HG03064 (cell line): ENCODE measurements around the gene UVSSA.
"Not testable (repeated sequence)": the region's sequence is repeated elsewhere in the genome, so short reads cannot be mapped to it uniquely, and the experiment has no call there.

Experiments
- ATAC-seq: cut with Tn5 transposase; IDR thresholded peaks from one replicate; pipeline ENCODE4 v1.9.1; 2021; ENCODE audit warnings: low read depth; ENCODE audit not compliant: unreplicated experiment

The UVSSA gene

DNA sequence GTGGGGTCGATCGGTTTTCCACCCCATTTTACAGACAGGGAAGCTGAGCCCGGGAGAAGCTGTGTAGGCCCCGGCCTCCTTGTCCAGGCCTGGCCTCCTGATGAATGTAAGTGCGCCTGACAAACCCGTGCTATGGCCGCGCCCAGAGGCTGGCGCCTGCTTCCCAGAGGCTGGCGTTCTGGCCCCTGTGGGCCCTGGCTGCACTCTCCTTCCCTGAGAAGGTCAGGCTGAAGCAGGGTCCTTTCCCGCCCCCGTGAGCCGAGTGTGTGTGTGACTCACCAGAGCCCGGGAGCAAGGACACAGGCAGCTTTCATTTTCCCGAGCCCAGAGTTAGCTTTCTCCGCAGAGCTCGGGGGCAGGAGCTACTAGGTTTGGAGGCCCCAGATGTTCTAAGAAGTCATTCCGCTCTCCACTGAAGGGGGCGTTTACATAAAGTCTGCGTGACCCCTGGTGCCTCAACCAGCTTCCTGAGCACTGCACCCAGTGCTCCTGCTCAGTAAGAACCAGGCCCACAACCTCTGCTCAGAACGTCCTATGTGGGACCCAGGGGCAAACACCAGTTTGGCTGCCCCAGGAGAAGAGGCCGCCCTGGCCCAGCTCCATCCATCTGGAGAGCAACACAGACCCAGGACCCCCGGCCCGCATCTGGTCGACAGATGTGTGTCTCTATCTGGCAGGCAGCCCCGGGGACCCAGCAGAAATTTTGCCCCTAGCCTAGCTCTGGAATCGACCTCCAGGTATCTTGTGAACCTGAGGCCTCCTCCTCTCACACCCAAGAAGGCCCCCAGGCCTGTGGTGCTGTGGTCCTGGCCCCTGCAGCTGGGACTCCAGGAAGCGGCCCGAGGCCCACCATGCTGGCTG, 13.6 kb downstream of the UVSSA start:
- ATAC-seq, result no peak

GRCh38 chr4:1361431-1361830, 14.4 kb downstream of the UVSSA start:
- no peak for ATAC-seq

- no peak for ATAC-seq
These were observed 15.0 kb downstream of the UVSSA start for GRCh38 chr4:1362046-1362445.

DNA sequence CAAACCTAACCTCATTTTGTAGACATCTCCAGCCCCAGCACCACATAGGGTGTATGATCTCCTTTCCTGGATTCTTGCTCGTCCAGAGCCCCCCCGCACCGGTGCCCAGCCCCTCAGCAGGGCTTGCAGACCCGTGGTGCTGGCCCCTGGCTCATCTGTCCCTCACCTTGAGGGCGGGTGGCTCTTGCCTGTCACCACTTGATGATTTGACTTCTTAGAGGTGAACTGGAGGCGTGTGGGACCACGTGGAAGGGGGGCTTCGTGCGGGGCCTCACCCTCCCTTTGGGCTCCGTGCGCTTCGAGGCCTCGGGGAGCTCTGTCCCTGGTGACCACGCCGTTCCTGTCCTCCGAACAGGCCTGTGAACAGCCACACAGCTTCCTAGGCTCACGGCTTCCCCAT, 15.5 kb downstream of the UVSSA start:
- no peak for ATAC-seq

- ATAC-seq, result no peak
These were observed 16.5 kb downstream of the UVSSA start for GRCh38 chr4:1363513-1363912.

DNA sequence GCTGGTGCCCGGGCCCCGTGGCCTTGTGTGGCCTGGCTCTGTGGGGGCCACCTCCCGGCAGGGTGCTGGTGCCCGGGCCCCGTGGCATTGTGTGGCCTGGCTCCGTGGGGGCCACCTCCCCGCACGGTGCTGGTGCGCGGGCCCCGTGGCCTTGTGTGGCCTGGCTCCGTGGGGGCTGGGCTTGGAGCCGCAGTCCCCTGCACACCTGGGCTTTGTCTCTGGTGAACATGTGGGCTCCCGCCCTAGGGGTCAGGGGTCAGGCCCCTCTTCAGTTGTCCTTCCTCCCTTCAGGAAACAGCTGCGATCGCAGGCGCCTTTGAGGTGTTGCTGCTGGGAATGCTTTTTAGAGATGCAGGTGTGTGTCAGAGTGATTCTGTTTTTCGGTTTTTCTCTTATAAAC, 17.2 kb downstream of the UVSSA start:
- no peak for ATAC-seq

DNA sequence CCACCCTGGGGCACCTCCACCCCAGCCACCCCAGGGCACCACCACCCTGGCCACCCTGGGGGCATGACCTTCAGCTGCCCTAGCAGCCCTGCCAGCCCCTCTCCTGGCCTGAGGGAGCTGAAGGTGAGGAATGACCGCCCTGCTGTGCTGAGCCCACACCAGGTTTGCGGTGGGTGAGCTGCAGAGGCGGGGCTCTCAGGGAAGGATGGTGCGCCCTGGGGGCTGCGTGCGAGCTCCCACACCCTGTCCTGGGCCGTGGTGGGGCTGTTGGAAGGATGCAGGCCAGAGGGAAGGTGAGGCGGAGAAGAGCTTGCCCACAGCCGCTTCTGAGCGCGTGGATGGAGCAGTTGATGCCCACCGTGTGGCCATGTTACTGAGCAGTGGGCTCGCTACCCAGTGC, 17.7 kb downstream of the UVSSA start:
- no peak for ATAC-seq

- ATAC-seq, result no peak
These were observed 18.5 kb downstream of the UVSSA start for GRCh38 chr4:1365271-1366178.

- ATAC-seq, result no peak
These were observed 19.6 kb downstream of the UVSSA start for GRCh38 chr4:1366371-1367229.

GRCh38 chr4:1367230-1367935, 20.4 kb downstream of the UVSSA start:
- ATAC-seq, result no peak

DNA sequence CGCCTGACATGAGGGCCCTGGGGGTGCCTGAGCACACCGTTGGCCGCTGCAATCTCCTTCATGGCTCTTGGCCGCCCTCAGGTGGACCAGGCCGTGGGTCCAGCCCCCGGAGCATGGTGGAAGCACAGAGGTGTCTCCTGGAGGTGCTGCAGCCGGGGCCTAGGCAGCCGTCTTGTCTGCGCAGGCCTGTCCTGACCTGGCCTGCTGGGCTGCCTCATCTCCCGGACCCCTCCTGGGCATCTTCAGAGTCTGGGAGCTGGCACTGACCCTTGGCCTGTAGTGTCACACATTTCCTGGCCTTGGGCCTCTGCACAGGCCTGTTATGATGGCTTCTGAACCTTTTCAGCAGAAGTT, 20.9 kb downstream of the UVSSA start:
- ATAC-seq, result no peak

DNA sequence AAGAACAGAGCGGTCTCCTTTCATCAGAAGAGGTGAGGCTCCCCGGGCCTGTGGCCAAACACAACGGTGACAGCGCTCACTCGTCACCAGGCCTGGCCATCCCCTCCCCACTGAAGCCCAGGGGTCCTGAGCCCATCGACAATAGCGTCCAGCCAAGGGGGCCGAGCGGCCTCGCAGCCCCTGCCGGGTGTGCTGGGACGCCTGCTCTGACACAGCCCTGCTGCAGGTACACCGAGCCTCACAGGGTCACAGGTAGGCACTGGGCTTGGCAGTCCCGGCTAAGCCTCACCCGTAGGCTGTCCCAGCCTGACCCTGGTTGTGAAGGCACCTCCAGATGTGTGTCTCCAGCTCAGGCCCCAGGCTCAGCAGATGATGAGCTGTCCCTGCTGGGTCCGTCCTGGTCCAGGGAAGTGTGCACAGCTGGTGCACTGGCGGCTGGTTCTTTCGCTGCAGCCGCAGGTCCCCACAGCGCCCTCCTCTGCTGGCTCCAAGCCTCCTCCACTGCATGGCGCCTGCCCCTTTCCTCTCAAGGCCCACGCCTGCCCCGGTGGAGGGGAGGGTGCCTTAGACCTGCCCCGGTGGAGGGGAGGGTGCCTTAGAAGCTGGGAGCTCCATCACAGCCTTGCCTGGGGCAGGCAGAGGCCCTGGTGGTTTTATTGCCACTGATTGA, 21.5 kb downstream of the UVSSA start:
- no peak for ATAC-seq

- no peak for ATAC-seq
These were observed 22.1 kb downstream of the UVSSA start for GRCh38 chr4:1369091-1369450.

GRCh38 chr4:1369479-1370079, 22.6 kb downstream of the UVSSA start:
- no peak for ATAC-seq

DNA sequence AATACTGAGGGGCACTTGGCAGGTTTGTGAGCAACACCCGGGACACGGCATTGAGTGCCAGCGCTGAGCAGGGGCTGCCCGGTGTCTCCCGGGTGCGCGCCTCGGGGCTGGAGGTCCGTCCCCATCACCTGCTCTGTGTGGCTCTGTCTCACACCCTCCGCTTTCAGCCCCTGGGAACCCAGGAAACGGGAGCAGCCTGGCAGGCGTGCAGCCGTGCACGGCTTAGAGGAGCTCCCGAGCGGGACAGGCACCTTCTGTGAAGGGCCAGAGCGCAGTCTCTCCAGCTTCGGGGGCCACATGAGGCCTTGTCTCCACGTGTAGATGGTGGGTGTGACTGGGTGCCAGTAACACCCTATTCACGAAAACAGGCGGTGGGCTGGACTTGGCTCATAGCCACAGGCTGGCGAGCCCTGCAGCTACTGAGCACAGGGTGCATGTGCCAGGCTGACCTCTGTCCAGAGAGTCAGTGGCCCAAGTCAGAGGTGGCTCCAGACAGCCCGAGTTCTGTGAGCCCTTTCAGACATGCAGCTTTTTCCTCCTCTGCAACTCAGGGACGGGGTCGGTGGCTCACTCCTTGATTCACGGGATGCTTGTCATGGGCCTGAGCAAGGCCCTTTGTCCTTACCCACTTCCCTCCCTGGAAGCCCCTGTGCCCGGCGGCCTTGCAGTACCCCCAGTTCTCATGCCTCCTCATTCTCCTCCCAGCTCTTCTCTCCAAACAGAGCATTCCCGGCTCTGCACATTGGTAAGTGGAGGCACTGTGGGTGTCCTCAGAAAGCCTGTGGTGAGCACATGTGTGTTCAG, 23.5 kb downstream of the UVSSA start:
- ATAC-seq, result no peak

DNA sequence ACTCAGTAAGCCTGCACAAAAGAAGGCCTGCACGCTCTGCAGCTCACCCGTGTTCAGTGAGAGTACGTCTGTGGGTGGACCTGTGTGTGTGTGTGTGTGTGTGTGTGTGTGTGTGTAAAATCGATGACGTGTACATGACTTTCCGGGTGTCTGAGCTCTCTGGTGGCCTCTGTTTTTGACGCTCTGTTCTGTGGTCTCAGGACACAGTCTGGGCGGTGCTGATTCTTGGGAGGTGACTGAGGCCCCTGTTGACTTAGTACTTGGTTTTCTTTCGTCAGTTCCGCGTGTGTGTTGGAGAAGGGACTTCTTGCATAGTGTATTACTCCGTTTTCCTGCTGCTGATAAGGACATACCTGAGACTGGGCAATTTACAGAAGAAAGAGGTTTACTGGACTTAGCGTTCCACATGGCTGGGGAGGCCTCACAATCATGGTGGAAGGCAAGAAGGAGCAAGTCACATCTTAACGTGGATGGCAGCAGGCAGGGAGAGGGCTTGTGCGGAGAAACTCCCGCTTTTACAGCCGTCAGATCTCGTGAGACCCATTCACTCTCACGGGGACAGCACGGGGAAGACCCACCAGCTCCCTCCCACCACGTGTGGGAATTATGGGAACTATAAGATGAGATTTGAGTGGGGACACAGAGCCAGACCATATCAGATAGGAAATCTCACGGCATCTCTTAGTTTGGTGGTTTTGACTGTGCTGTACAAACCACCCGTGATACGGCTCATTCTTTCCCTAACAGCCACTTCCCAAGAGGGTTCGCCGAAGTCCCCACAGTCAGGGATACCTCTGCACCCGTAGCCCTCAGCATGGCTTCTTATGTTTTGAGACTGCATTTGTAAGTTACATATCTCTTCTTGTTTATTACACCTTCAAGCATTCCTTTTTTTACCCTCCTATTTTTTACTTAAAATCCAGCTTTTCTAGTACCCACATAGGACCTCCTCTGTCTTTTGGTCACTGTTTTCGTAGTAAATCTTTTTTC, 24.5 kb downstream of the UVSSA start:
- ATAC-seq, result no peak

DNA sequence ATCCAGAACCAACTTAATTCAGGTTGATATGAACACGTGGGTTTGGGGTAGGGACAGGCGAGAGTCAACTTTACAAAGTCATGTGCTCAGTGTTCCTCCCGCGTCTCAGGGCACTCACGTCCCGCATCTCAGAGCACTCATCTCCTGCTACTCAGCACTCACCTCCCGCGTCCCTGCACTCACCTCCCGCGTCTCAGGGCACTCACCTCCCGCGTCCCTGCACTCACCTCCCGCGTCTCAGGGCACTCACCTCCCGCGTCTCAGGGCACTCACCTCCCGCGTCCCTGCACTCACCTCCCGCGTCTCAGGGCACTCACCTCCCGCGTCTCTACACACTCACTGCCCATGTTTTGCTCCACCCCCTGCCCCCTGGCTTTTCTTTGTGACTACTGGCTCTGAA, 25.6 kb downstream of the UVSSA start:
- ATAC-seq, result not testable (repeated sequence)
